Right lung (tissue), 5 donors: ENCODE data around the gene ZNF358. TPM values are rescaled to one million over a fixed set of nuclear protein-coding genes. Genes with fewer than 3 reads are reported as not detected.
"Not testable (repeated sequence)": the region's sequence is repeated elsewhere in the genome, so short reads cannot be mapped to it uniquely, and the experiment has no call there.

Experiments used
- DNase-seq, 2 donors: peaks; one replicate each; pipeline ENCODE4 v3.0.0-alpha.2; 2013
- polyA plus RNA-seq, 5 donors: library from polyadenylated mRNA; unstranded; fragments of 120-200 nt; gene quantifications; one replicate each; pipeline versions ENCODE4 v1.2.1 to v1.2.3, GENCODE V29; 2013; ENCODE audit warnings: inconsistent platforms in 1 of 5, low replicate concordance in 1 of 5; ENCODE audit not compliant: insufficient read length in 5 of 5, insufficient read depth in 1 of 5

The ZNF358 gene
- polyA plus RNA-seq, 5 donors, result 29.6 to 80.0 (median 44.2) TPM

DNA sequence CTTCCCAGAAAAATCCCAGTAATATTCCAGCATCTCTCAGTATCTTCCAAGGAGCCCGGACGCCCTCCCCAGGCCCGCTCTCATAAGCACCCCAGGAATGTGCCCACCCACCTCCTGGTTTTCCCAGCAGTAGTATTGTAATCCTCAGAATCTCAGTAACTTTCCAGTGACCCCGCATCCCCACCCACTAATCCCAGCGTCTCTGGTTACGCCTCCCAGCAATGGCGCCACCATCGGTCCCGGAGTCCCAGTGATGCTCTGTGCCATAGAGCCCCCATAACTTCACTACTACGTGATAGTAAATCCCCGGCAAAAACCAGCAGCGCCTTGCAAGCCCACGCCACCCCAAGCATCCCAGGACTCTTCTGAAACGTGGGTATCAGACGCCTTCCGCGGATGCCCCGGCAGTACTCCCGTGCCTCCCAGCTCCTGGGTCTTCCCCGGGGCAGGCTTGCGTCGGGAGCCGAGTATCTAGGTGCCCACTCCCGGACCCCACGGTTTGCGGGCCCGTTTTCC is 18.7 kb downstream of the ZNF358 start:
- peak; percentile 61 to 71 for DNase-seq

DNA sequence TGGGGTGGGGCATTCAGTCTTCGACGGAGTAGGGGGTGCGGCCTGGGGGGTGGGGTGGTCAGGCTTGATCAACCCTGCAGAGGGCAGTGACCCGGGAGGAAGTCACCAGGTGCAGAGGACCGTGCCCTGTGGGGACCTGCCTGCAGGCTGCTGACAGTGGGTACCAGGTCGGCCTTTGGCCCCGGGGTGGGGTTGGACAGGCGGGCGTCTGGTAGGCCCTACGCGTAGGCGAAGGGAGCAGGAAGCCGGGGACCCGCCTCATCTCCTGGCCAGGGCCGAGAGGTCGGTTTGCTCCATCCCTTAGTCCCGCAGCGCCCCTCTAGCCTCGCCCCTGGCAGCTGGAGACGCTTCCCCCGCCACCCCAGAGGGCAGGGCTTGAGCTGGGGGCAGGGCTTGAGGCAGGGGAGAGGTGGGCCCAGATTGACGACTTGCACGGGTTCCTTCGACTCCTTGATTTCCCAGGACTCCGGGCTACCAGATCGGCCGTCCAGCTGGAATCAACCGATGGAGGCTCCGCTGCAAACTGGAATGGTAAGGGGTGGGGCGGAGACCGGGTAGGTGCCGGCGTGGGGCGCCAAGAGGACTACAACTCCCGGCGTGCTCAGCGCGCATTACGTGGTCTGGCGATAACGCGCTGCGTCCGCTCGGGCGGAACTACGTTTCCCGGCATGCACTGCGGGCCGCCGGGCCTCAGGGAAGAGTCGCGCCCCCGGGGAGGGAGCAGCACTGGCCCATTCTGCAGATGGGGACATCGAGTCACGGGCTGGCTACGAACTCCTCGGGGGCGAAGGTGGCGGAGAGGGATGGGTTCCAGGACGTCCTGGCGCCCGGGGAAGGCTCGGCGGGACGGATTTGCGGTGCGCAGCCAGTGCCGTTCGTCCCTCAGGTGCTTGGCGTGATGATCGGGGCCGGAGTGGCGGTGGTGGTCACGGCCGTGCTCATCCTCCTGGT is 19.4 kb downstream of the ZNF358 start, which contains the start of gene PNPLA6:
PNPLA6 (plus strand) TSS at position 671 of the 951 bp plus-strand sequence; CDS start at position 743, 72 bp downstream.
- DNase-seq, result peak; percentile 95

DNA sequence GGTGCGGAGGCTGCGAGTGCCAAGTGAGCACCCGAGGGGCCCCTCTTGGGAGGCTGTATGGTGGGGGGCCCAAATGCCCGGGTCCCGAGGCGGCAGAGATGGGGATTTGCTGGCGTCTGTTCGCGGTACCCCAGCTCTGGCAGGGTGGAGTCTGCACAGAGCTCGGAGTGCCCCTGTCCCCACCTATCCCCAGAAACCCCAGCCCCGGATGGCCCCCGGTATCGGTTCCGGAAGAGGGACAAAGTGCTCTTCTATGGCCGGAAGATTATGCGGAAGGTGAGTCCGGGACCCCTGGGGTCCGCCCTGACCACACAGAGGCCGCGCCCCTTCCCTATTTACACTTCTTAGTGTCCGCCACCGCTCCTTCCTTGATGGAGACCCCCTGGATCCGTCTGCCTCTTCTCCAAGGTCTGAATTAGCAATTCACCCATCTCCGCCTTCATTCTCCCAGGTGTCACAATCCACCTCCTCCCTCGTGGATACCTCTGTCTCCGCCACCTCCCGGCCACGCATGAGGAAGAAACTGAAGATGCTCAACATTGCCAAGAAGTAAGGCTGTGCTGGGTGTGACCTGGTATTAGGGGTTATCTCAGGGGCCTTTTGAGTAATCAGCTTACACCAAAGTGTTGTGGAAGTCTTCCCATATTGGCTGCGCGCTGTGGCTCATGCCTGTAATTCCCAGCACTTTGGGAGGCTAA is 20.2 kb downstream of the ZNF358 start:
- no peak for DNase-seq

DNA sequence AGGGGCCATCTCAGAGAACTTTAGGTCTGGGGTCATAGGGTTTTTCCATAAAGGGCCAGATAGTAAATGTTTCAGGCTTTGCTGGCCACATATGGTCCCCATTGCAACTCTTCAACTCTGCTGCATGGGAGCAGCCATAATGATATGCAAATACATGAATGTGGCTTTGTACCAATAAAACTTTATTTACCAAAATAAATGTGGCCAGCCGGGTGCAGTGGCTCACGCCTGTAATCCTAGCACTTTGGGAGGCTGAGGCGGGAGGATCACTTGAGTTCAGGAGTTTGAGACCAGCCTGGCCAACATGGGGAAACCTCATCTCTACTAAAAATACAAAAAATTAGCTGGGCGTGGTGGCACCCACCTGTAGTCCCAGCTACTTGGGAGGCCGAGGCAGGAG is 23.1 kb downstream of the ZNF358 start:
- DNase-seq, result not testable (repeated sequence)

DNA sequence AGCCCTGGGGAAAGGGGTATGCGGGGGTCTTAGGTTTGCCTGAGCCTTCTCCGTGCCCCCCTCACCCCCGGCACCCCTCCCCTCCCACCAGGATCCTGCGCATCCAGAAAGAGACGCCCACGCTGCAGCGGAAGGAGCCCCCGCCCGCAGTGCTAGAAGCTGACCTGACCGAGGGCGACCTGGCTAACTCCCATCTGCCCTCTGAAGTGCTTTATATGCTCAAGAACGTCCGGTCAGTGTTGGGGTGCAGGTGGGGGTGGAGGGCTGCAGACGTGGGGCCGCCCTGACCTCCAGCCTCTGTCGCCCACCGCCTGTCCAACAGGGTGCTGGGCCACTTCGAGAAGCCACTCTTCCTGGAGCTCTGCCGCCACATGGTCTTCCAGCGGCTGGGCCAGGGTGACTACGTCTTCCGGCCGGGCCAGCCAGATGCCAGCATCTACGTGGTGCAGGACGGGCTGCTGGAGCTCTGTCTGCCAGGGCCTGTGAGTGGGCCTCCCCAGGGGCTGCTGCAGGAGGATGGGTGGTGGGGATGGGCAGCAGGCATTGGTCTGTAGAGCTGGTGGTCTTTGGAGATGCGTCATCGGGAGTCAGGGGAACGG is 24.0 kb downstream of the ZNF358 start:
- no peak for DNase-seq

DNA sequence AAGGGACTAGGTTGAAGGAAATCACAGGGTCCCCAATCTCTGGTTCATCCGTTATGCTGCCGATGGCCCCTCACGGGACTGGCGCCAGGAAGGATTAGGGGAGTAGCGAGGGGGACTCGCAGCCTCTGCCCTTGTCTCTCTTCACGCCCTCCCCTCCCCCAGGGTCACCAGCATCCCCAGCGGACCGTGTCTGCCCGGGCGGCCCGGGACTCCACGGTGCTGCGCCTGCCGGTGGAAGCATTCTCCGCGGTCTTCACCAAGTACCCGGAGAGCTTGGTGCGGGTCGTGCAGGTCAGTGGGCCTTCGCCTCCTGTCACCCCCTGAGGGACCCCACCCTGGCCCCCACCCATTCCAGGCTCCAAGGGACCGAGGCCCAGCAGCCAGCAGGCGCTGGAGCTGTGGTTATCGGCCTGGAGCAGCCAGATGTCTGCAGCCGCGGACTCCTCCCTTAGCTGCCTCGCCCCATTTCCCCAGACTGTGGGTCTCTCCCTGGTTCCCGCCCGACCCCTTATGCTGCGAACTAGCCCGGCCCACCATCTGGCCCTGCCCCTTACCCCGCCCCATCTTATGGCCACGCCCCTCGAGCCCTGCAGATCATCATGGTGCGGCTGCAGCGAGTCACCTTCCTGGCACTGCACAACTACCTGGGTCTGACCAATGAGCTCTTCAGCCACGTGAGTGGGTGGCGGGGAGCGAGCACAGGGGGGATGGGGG is 25.0 kb downstream of the ZNF358 start:
- DNase-seq, result no peak

DNA sequence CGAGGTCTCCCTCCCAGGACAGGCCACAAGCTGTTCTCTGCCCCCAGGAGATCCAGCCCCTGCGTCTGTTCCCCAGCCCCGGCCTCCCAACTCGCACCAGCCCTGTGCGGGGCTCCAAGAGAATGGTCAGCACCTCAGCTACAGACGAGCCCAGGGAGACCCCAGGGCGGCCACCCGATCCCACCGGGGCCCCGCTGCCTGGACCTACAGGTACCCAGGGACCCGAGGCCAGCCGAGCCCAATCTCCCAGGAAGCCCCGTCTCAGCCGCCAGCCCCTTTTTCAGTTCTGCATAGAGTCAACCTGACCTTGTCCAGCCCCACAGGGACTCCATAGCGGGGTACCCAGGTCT is 25.5 kb downstream of the ZNF358 start:
- no peak for DNase-seq

DNA sequence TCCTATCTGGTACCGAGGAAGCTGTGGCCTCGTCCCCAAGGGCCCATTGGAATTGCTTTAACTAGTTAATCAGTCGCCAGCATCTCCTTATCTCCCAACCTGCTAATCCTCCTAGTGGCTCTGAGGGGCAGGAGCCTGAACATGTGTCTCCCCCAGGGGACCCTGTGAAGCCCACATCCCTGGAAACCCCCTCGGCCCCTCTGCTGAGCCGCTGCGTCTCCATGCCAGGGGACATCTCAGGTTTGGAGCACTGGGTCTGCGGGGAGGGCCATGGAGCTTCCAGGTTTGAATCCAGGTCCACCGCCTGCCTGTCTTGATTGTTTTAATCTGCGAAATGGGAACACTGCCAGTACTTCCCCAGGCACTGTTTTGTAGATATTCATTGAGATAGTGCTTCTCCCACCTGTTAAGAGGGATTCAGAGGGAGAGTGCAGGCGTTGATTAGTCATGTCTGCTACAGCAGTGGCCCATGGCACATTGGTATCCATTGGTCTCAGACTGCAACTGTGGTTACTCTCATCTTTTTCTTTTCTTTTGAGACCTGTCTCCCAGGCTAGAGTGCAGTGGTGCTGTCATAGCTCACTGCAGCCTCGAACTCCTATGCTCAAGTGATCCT is 26.0 kb downstream of the ZNF358 start:
- no peak for DNase-seq

DNA sequence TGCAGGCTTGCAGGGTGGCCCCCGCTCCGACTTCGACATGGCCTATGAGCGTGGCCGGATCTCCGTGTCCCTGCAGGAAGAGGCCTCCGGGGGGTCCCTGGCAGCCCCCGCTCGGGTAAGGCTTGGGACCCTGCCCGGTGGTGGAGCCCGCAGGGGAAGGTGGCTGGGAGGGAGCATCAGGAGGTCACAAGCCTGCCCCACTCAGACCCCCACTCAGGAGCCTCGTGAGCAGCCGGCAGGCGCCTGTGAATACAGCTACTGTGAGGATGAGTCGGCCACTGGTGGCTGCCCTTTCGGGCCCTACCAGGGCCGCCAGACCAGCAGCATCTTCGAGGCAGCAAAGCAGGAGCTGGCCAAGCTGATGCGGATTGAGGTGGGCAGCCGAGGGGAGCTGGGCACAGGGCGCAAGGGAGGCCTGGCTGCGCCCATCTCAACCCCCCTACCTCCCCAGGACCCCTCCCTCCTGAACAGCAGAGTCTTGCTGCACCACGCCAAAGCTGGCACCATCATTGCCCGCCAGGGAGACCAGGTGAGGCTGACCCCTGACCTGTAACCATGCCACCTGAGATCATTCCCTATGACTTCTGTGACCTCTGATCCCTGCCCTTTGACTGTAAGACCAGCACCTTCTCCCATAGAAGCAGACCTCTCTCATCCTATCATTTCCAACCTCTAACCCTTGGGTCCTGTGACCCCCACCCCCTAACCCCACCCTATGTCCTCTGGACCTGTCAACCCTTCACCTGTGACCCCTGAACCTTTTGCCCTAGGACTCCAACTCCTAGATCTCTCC is 26.8 kb downstream of the ZNF358 start:
- DNase-seq, result no peak

DNA sequence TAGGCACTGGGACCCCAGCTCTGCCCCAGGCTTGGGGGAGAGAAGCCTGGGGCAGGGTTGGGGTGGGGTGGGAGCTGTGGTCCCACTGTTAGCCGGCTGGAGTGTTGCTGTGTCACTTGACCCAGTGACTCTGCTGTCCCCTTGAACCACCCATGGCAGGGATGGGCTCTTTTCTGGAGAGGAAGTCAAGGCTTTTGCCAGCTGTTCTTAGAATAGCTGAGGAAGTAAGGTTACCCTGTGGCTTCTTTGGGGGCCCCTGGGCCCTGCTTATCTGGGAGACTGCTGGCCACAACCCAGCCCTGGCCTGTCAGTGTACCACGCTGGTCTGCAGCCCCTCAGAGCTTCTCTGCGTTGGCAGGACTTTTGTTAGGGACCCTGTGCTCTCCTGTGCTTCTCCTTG is 28.7 kb downstream of the ZNF358 start:
- no peak for DNase-seq

DNA sequence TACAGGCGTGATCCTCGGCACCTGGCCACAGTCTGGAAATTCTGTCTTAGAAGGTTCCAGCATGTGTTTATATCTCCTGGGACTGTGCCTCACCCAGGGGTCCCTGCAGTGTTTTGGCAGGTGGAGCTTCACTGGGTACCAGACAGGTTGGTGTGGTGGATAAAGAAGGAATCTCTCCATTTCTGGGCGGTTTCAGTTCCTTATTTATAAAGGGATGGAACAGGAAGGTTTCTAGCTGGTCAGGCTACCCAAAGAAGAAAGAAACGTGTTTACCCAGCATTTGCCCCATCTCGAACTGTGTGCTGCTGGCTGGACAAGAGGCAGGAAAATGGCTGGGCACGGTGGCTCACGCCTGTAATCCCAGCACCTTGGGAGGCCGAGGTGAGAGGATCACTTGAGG is 29.4 kb downstream of the ZNF358 start:
- DNase-seq, result no peak

DNA sequence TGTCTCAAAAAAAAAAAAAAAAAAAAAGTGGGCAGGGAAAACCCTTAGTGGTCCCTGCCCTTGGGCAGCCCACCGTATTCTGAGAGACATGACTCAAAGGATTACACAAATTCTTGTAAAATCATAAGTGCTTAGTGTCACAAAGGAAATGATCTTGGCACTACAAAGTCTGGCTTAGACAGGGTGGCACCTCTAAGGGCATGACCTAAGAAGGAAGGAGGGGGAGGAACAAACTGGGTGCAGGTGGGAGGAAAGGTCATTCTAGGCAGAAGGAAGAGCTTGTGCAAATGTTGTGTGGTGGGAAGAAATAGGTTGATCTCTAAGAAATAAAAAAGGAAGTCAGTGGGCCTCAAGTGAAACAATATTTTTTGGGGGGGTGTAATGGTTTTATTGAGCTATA is 30.0 kb downstream of the ZNF358 start:
- no peak for DNase-seq

DNA sequence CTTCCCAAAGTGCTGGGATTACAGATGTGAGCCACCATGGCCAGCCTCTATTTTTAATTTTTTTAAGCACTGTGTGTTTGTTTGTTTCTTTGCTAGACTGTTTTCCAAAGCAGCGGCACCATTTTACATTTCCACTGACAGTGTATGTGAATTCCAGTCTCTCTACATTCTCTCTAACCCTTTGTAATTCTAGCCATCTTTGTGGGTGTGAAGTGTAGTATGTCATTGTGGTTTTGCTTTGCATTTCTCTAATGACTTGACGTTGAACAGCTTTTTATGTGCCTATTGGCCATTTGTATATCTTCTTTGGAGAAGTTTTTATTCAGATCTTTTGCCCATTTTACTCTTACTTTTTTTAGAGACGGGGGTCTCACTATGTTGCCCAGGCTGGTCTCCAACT is 31.3 kb downstream of the ZNF358 start:
- DNase-seq, result no peak

DNA sequence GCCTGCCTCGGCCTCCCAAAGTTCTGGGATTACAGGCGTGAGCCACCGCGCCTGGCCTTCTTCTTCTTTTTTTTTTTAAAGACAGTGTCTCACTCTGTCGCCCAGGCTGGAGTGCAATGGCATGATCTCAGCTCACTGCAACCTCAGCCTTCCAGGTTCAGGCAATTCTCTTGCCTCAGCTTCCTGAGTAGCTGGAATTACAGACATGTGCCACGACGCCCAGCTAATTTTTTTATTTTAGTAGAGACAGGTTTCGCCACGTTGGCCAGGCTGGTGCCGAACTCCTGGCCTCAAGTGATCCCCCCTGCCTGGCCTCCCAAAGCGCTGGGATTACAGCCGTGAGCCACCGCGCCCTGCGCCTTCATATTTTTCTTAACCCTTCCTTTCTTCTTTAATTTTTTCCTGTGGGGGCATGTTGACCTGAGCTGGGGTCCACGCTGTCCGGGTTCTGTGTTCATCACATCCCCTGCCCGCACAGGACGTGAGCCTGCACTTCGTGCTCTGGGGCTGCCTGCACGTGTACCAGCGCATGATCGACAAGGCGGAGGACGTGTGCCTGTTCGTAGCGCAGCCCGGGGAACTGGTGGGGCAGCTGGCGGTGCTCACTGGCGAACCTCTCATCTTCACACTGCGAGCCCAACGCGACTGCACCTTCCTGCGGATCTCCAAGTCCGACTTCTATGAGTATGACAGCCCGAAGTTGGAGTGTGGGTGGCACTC is 33.7 kb downstream of the ZNF358 start:
- DNase-seq, result no peak

DNA sequence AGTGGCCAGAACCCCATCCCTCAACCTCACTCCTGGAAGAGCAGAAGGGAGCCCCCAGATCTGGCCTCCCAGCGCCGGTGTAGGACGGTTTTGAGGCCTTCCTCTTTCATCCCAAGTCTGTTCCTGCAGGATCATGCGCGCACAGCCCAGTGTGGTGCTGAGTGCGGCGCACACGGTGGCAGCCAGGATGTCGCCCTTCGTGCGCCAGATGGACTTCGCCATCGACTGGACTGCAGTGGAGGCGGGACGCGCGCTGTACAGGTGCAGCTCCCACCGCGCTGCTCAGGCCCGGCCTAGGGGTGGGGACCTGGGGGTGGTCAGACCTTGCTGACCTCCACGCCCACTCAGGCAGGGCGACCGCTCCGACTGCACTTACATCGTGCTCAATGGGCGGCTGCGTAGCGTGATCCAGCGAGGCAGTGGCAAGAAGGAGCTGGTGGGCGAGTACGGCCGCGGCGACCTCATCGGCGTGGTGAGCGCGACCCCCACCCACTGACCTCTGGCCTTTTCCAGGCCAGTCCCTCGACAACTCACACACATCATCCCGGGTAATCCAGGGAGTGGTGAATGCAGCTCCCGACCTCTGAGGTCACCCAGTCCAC is 34.4 kb downstream of the ZNF358 start:
- no peak for DNase-seq

DNA sequence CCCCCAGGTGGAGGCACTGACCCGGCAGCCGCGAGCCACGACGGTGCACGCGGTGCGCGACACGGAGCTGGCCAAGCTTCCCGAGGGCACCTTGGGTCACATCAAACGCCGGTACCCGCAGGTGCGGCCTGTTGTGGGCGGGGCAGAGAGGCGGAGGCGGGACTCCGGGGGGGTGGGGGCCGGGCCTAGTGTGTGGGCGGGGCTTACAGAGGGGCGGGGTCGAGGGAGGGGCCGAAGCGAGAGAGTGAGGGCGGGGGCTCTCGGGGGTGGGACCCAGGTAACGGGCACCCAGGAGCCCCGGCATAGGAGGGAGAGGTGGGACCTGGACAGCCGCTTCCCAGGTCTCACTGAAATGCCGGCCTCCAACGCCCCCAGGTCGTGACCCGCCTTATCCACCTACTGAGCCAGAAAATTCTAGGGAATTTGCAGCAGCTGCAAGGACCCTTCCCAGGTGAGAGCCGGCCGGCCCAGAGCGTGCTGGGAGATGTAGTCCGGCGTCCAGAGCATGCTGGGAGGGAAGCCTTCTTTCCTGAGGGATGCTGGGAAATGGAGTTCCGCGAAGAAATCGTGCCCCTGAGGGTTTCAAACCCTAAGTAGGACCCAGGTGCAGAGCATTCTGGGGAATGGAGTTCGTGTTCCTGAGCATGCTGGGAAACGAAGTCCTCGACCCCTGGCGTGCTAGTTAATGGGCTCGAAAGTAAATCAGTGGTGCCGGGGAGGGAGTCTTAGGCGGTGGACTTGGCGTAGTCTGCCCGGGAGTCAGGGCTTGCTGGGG is 35.3 kb downstream of the ZNF358 start:
- DNase-seq, result peak; percentile 70 to 72

DNA sequence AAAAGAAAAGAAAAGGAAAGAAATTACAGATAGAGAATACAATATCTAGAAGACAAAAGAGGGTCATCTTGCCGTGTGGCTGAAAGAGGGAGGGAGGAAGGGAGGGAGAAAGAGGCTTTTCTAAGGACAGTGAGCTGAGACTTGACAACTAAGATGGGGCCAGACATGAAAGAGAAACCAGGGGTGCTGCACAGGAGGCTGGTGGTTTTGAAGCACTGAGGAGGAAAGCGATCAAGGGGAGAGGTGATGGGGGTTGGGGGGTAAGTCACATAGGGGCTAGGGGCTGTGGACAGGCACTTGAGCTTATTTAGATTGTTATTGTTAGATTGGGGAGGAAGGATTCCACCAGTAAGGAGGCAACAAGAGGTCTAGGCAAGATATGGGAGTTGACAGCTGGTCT is 36.9 kb downstream of the ZNF358 start:
- DNase-seq, result no peak

DNA sequence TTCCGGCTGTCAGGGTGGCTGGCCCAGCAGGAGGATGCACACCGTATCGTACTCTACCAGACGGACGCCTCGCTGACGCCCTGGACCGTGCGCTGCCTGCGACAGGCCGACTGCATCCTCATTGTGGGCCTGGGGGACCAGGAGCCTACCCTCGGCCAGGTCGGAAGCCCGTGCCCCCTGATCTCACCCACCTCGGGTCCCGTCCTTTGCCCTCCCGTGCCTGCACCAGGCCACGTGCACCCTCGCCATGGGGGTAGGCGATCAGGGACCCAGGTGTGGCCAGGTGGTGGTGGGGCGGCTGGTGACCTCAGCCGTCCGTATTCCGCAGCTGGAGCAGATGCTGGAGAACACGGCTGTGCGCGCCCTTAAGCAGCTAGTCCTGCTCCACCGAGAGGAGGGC is 38.7 kb downstream of the ZNF358 start:
- no peak for DNase-seq
